CD14-positive monocyte (primary cell): ENCODE results near the gene TMTC2. TPM values are rescaled to one million over a fixed set of nuclear protein-coding genes. Genes with fewer than 3 reads are reported as not detected.

Experiments used
- DNase-seq, 3 donors: peaks; one replicate each; pipeline ENCODE4 v3.0.0-alpha.2; 2011 to 2022
- H2AFZ ChIP-seq: 2 replicates; pipeline ENCODE4 v1.6.0; 2012; ENCODE audit warnings: mild to moderate bottlenecking, low read depth, low read length, inconsistent platforms; ENCODE audit not compliant: insufficient read depth, poor library complexity, severe bottlenecking
- H3K27ac ChIP-seq, 2 donors: 1 replicate in 1 of 2; 2 replicates in 1 of 2; pipeline ENCODE4 v1.5.1; 2012 to 2013; ENCODE audit warnings: low read length in 2 of 2, control low read depth in 1 of 2, inconsistent platforms in 1 of 2, low read depth in 1 of 2, mild to moderate bottlenecking in 1 of 2
- H3K27me3 ChIP-seq, 2 donors: one replicate each; pipeline versions ENCODE4 v1.6.0 to v1.6.1; 2011 to 2013; ENCODE audit warnings: low read length in 2 of 2; ENCODE audit not compliant: control insufficient read depth in 2 of 2, insufficient read depth in 2 of 2
- H3K36me3 ChIP-seq, 2 donors: replicated peaks in 1 of 2; 1 replicate in 1 of 2; 2 replicates in 1 of 2; pipeline versions ENCODE4 v1.5.1 to v1.6.1; 2012 to 2013; ENCODE audit warnings: low read length in 2 of 2, control low read depth in 1 of 2, inconsistent platforms in 1 of 2, mild to moderate bottlenecking in 1 of 2; ENCODE audit not compliant: insufficient read depth in 2 of 2, control insufficient read depth in 1 of 2
- H3K4me1 ChIP-seq, 2 donors: 1 replicate in 1 of 2; 2 replicates in 1 of 2; pipeline versions ENCODE4 v1.5.1 to v1.6.1; 2012 to 2013; ENCODE audit warnings: low read length in 2 of 2, control low read depth in 1 of 2, inconsistent platforms in 1 of 2, mild to moderate bottlenecking in 1 of 2, moderate library complexity in 1 of 2; ENCODE audit not compliant: insufficient read depth in 2 of 2, control insufficient read depth in 1 of 2
- H3K4me2 ChIP-seq: replicated peaks from 2 replicates; pipeline ENCODE3; 2012; ENCODE audit warnings: low read length, moderate library complexity, mild to moderate bottlenecking; ENCODE audit not compliant: poor library complexity, severe bottlenecking; ENCODE audit errors: extremely low read depth
- H3K4me3 ChIP-seq, 3 experiments: fragments of 200-600 bp in 1 of 3; sonication (generic) in 1 of 3; replicated peaks in 1 of 3; 1 replicate in 2 of 3; 2 replicates in 1 of 3; pipeline ENCODE4 v1.5.1; 2011 to 2013; ENCODE audit warnings: low read length in 3 of 3, mild to moderate bottlenecking in 3 of 3, control low read depth in 2 of 3, low read depth in 2 of 3, inconsistent platforms in 1 of 3, moderate library complexity in 1 of 3
- H3K79me2 ChIP-seq: 2 replicates; pipeline ENCODE4 v1.6.0; 2012; ENCODE audit warnings: mild to moderate bottlenecking, control low read depth, inconsistent platforms, low read length, moderate library complexity; ENCODE audit not compliant: insufficient read depth
- H3K9ac ChIP-seq: 2 replicates; pipeline ENCODE4 v1.6.0; 2017; ENCODE audit warnings: low read length, mild to moderate bottlenecking; ENCODE audit not compliant: insufficient read depth, poor library complexity, severe bottlenecking
- H3K9me3 ChIP-seq, 2 donors: replicated peaks in 1 of 2; 1 replicate in 1 of 2; 2 replicates in 1 of 2; pipeline versions ENCODE4 v1.5.1 to v1.6.1; 2012 to 2013; ENCODE audit warnings: low read length in 2 of 2, control low read depth in 1 of 2; ENCODE audit not compliant: control insufficient read depth in 1 of 2, insufficient read depth in 1 of 2
- H4K20me1 ChIP-seq: 2 replicates; pipeline ENCODE4 v1.6.0; 2012; ENCODE audit warnings: mild to moderate bottlenecking, low read length, control low read depth, moderate library complexity; ENCODE audit not compliant: insufficient read depth
- H3K27ac Mint-ChIP-seq, 7 donors: one replicate each; pipeline ENCODE4 v1.8.0; 2020; ENCODE audit warnings: mild to moderate bottlenecking in 7 of 7, mixed read lengths in 7 of 7, moderate library complexity in 6 of 7, inconsistent platforms in 2 of 7
- H3K27me3 Mint-ChIP-seq, 3 donors: one replicate each; pipeline ENCODE4 v1.8.0; 2021 to 2022; ENCODE audit warnings: low read depth in 3 of 3, mild to moderate bottlenecking in 3 of 3, mixed read lengths in 3 of 3, moderate library complexity in 3 of 3, inconsistent platforms in 1 of 3
- H3K36me3 Mint-ChIP-seq, 2 donors: one replicate each; pipeline ENCODE4 v1.8.0; 2020; ENCODE audit warnings: mixed read lengths in 2 of 2, inconsistent platforms in 1 of 2, mild to moderate bottlenecking in 1 of 2
- H3K4me1 Mint-ChIP-seq: one replicate; pipeline ENCODE4 v1.8.0; 2020; ENCODE audit warnings: mild to moderate bottlenecking, mixed read lengths
- H3K4me3 Mint-ChIP-seq, 2 donors: one replicate each; pipeline ENCODE4 v1.8.0; 2020; ENCODE audit warnings: mild to moderate bottlenecking in 2 of 2, mixed read lengths in 2 of 2, moderate library complexity in 1 of 2
- H3K9me3 Mint-ChIP-seq, 7 donors: one replicate each; pipeline ENCODE4 v1.8.0; 2020 to 2022; ENCODE audit warnings: mixed read lengths in 7 of 7, mild to moderate bottlenecking in 6 of 7, moderate library complexity in 6 of 7, inconsistent platforms in 2 of 7
- WGBS: methylation state at CpG from one replicate; pipeline ENCODE4 v1.1.5; 2013; ENCODE audit warnings: missing lambda C conversion rate; ENCODE audit not compliant: insufficient coverage; 5-methylcytosine and 5-hydroxymethylcytosine counted together
- intact Hi-C, 2 donors: fragments of 100-400 bp; cut with micrococcal nuclease; formaldehyde crosslinking; loops; one replicate each; pipeline versions ENCODE4 v1.15.0 to v1.15.1; 2023
- polyA plus RNA-seq, 3 donors: library from polyadenylated mRNA; depleted of rRNA in 1 of 3; unstranded in 2 of 3; stranded (reverse) in 1 of 3; fragments of 300-500 nt in 2 of 3; fragments of >200 nt in 1 of 3; fragmentation: Illumina TruSeq in 2 of 3; gene quantifications; 1 replicate in 2 of 3; 2 replicates in 1 of 3; pipeline ENCODE4 v1.2.3, GENCODE V29; 2012 to 2021
- TF ChIP-seq, protein P1 (sequence below): fragments of 200-600 bp; IDR thresholded peaks from one replicate; pipeline ENCODE4 v1.8.0; 2022; ENCODE audit warnings: antibody characterized with exemption, mild to moderate bottlenecking

Gene TMTC2
- polyA plus RNA-seq, 3 donors = 2.5 to 15.7 (median 3.3) TPM

DNA sequence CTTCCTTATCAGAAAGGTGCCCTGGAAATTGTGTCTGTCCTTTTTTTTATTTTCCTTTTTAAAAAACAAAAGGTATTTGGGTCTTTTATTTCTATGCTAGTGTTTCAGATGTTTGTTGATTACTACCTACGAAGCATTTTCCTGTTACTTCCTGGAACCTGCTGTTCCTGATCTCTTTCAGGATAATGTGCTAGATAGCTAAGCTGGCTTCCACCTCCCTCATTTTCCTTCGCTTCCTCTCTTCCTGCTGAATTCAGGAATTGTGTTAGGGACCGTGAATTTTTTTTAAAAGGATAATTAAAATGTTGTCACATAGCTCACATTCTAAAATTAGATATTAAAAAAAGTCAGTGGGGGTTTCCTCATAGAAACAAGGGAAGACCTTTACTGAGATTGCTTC, 27.7 kb downstream of the TMTC2 start:
- no CpG with 5 or more reads among the region's 3 CpGs for WGBS
- H3K9ac ChIP-seq = no peak overlapping the region
- Mint-ChIP-seq H3K36me3 (peaks cover 55 to 72% of the 10 kb centered on the region in 2 donors), H3K4me3 (no peak overlapping the region), H3K4me1 (peaks cover 12% of the 10 kb centered on the region), H3K27me3 (no peaks in the 10 kb centered on the region), H3K27ac (peak overlapping the region in 1 of 7 donors; percentile 46), H3K9me3 (peaks cover 0 to 15% (median 6%) of the 10 kb centered on the region in 7 donors)
- peaks cover 7% of the 10 kb centered on the region for H3K79me2 ChIP-seq
- H4K20me1 ChIP-seq = no peaks in the 10 kb centered on the region
- H3K4me1 ChIP-seq = no peaks in the 10 kb centered on the region
- peaks cover 14 to 64% of the 10 kb centered on the region in 2 donors for H3K36me3 ChIP-seq
- no peak overlapping the region for H3K27ac ChIP-seq
- intact Hi-C loops = no loop called here
- TF ChIP-seq, protein P1, sequence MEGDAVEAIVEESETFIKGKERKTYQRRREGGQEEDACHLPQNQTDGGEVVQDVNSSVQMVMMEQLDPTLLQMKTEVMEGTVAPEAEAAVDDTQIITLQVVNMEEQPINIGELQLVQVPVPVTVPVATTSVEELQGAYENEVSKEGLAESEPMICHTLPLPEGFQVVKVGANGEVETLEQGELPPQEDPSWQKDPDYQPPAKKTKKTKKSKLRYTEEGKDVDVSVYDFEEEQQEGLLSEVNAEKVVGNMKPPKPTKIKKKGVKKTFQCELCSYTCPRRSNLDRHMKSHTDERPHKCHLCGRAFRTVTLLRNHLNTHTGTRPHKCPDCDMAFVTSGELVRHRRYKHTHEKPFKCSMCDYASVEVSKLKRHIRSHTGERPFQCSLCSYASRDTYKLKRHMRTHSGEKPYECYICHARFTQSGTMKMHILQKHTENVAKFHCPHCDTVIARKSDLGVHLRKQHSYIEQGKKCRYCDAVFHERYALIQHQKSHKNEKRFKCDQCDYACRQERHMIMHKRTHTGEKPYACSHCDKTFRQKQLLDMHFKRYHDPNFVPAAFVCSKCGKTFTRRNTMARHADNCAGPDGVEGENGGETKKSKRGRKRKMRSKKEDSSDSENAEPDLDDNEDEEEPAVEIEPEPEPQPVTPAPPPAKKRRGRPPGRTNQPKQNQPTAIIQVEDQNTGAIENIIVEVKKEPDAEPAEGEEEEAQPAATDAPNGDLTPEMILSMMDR = no peak
- H3K4me3 ChIP-seq = no peak overlapping the region
- no peak for DNase-seq
- H2AFZ ChIP-seq = no peak overlapping the region
- H3K27me3 ChIP-seq = no peaks in the 10 kb centered on the region
- H3K9me3 ChIP-seq = no peaks in the 10 kb centered on the region
- no peak overlapping the region for H3K4me2 ChIP-seq

GRCh38 chr12:82721726-82722125, 35.0 kb downstream of the TMTC2 start:
- DNase-seq = no peak
- TF ChIP-seq, protein P1 = no peak
- intact Hi-C loops = no loop called here

More at GRCh38 chr12:82721726-82722125, 35.0 kb downstream of the TMTC2 start:
- peaks cover 4% of the 10 kb centered on the region for H3K4me1 Mint-ChIP-seq
- Histone ChIP-seq H3K9ac (no peak overlapping the region), H3K9me3 (no peaks in the 10 kb centered on the region), H2AFZ (no peak overlapping the region), H3K36me3 (peaks cover 19 to 52% of the 10 kb centered on the region in 2 donors), H3K4me3 (no peak overlapping the region), H3K79me2 (peaks cover 3% of the 10 kb centered on the region), H4K20me1 (no peaks in the 10 kb centered on the region), H3K27me3 (no peaks in the 10 kb centered on the region), H3K4me2 (no peak overlapping the region), H3K4me1 (no peaks in the 10 kb centered on the region), H3K27ac (no peak overlapping the region)
- no peak overlapping the region for H3K4me3 Mint-ChIP-seq
- WGBS = no CpG with 5 or more reads among the region's 1 CpG
- H3K27ac Mint-ChIP-seq = no peak overlapping the region
- H3K9me3 Mint-ChIP-seq = peaks cover 0 to 8% (median 3%) of the 10 kb centered on the region in 7 donors
- H3K36me3 Mint-ChIP-seq = peaks cover 56 to 59% of the 10 kb centered on the region in 2 donors
- no peaks in the 10 kb centered on the region for H3K27me3 Mint-ChIP-seq
